DMS 273 treated with DMSO at 0.1 percent for 48 hours (cell line): ENCODE data around the gene RBM24.

Source experiments
- DNase-seq: peaks from one replicate; lab custom pipeline; 2025; lab: John Stamatoyannopoulos, UW

RBM24 gene

GRCh38 chr6:17343215-17343614 lies 62.1 kb downstream of the RBM24 start:
- DNase-seq, result no peak
